Mesodermal cell (in vitro differentiated cells): ENCODE measurements around the gene DNTT.

Source experiments
- H3K27ac ChIP-seq: 2 replicates; pipeline ENCODE4 v1.7.0; 2013; ENCODE audit warnings: mild to moderate bottlenecking, low read depth, low read length, moderate library complexity; ENCODE audit not compliant: severe bottlenecking
- H3K36me3 ChIP-seq: 2 replicates; pipeline ENCODE4 v1.7.1; 2013; ENCODE audit warnings: mild to moderate bottlenecking, low read length, moderate library complexity; ENCODE audit not compliant: control insufficient read depth, insufficient read depth
- H3K4me1 ChIP-seq: one replicate; pipeline ENCODE4 v1.7.1; 2013; ENCODE audit warnings: mild to moderate bottlenecking, low read length; ENCODE audit not compliant: insufficient read depth, control insufficient read depth, poor library complexity, severe bottlenecking
- H3K4me3 ChIP-seq: 2 replicates; pipeline ENCODE4 v1.7.0; 2013; ENCODE audit warnings: low read length, control low read depth, mild to moderate bottlenecking; ENCODE audit not compliant: insufficient read depth, poor library complexity, severe bottlenecking; ENCODE audit errors: extremely low read depth
- H3K9me3 ChIP-seq: 2 replicates; pipeline ENCODE4 v1.7.1; 2013; ENCODE audit warnings: mild to moderate bottlenecking, low read length, moderate library complexity; ENCODE audit not compliant: control insufficient read depth
- WGBS, 2 experiments: methylation state at CpG; one replicate each; pipeline ENCODE4 v1.1.5; 2013; ENCODE audit warnings: missing lambda C conversion rate in 2 of 2; ENCODE audit not compliant: insufficient coverage in 2 of 2; 5-methylcytosine and 5-hydroxymethylcytosine counted together

Gene DNTT

GRCh38 chr10:96378741-96379140 is 74.5 kb downstream of the DNTT start:
- Histone ChIP-seq H3K4me1 (peaks cover 10% of the 10 kb centered on the region), H3K36me3 (no peaks in the 10 kb centered on the region), H3K9me3 (no peaks in the 10 kb centered on the region), H3K4me3 (no peak overlapping the region), H3K27ac (no peak overlapping the region)
- 93% methylated on average over 14 of the region's 15 CpGs for WGBS, 2 experiments

GRCh38 chr10:96379758-96380157 is 75.5 kb downstream of the DNTT start:
- WGBS, 2 experiments, result 80 to 96% methylated on average over 5 to 6 of the region's 8 CpGs
- Histone ChIP-seq H3K36me3 (no peaks in the 10 kb centered on the region), H3K4me3 (no peak overlapping the region), H3K27ac (no peak overlapping the region), H3K9me3 (no peaks in the 10 kb centered on the region), H3K4me1 (peaks cover 10% of the 10 kb centered on the region)

- no peak overlapping the region for H3K4me3 ChIP-seq
- no peaks in the 10 kb centered on the region for H3K36me3 ChIP-seq
- H3K9me3 ChIP-seq, result no peaks in the 10 kb centered on the region
- H3K27ac ChIP-seq, result no peak overlapping the region
- H3K4me1 ChIP-seq, result peaks cover 10% of the 10 kb centered on the region
- WGBS, 2 experiments, result 95 to 100% methylated on average over 1 to 5 of the region's 7 CpGs
These were observed 76.6 kb downstream of the DNTT start for GRCh38 chr10:96380821-96381220.

GRCh38 chr10:96384506-96384905 is 80.3 kb downstream of the DNTT start:
- Histone ChIP-seq H3K36me3 (no peaks in the 10 kb centered on the region), H3K9me3 (no peaks in the 10 kb centered on the region), H3K4me3 (no peak overlapping the region), H3K4me1 (peaks cover 19% of the 10 kb centered on the region), H3K27ac (no peak overlapping the region)
- WGBS, 2 experiments, result 87% methylated on average over 23 to 25 of the region's 25 CpGs

- no peaks in the 10 kb centered on the region for H3K9me3 ChIP-seq
- H3K36me3 ChIP-seq, result no peaks in the 10 kb centered on the region
- no peak overlapping the region for H3K27ac ChIP-seq
- WGBS, 2 experiments, result no CpG with 5 or more reads among the region's 2 CpGs
- no peak overlapping the region for H3K4me3 ChIP-seq
- peaks cover 12% of the 10 kb centered on the region for H3K4me1 ChIP-seq
These were observed 82.9 kb downstream of the DNTT start for GRCh38 chr10:96387161-96387560.

GRCh38 chr10:96387601-96388000 is 83.4 kb downstream of the DNTT start:
- no peak overlapping the region for H3K27ac ChIP-seq
- H3K4me3 ChIP-seq, result no peak overlapping the region
- H3K36me3 ChIP-seq, result no peaks in the 10 kb centered on the region
- no peaks in the 10 kb centered on the region for H3K9me3 ChIP-seq
- WGBS, 2 experiments, result 88% methylated on average over 3 of the region's 7 CpGs
- peaks cover 12% of the 10 kb centered on the region for H3K4me1 ChIP-seq
